Measurements from ENCODE around the gene ADORA1.

ADORA1 gene

GRCh38 chr1:203135636-203136305, 8.2 kb downstream of the ADORA1 start:
- TF ChIP-seq EGR1 (IDR thresholded peaks at IDR 0.05): no peak
- no peak for TF ChIP-seq FOXM1 (IDR thresholded peaks at IDR 0.05; ENCODE audit: borderline replicate concordance, low read depth)
- TF ChIP-seq ZBTB7A (IDR thresholded peaks at IDR 0.05; ENCODE audit: low read depth): no peak
- TF ChIP-seq EP300 (IDR thresholded peaks at IDR 0.05; ENCODE audit: borderline replicate concordance): no peak
- no peak for TF ChIP-seq USF1 (IDR thresholded peaks at IDR 0.05)
- TF ChIP-seq, protein P1, sequence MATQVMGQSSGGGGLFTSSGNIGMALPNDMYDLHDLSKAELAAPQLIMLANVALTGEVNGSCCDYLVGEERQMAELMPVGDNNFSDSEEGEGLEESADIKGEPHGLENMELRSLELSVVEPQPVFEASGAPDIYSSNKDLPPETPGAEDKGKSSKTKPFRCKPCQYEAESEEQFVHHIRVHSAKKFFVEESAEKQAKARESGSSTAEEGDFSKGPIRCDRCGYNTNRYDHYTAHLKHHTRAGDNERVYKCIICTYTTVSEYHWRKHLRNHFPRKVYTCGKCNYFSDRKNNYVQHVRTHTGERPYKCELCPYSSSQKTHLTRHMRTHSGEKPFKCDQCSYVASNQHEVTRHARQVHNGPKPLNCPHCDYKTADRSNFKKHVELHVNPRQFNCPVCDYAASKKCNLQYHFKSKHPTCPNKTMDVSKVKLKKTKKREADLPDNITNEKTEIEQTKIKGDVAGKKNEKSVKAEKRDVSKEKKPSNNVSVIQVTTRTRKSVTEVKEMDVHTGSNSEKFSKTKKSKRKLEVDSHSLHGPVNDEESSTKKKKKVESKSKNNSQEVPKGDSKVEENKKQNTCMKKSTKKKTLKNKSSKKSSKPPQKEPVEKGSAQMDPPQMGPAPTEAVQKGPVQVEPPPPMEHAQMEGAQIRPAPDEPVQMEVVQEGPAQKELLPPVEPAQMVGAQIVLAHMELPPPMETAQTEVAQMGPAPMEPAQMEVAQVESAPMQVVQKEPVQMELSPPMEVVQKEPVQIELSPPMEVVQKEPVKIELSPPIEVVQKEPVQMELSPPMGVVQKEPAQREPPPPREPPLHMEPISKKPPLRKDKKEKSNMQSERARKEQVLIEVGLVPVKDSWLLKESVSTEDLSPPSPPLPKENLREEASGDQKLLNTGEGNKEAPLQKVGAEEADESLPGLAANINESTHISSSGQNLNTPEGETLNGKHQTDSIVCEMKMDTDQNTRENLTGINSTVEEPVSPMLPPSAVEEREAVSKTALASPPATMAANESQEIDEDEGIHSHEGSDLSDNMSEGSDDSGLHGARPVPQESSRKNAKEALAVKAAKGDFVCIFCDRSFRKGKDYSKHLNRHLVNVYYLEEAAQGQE (IDR thresholded peaks at IDR 0.05; ENCODE audit: low read depth): no peak
- no peak for TF ChIP-seq YY1 (IDR thresholded peaks at IDR 0.05; ENCODE audit: low read depth)
- TF ChIP-seq MAX (IDR thresholded peaks at IDR 0.05): no peak
- TF ChIP-seq RAD21 (IDR thresholded peaks at IDR 0.05; ENCODE audit: low read depth): no peak

DNA sequence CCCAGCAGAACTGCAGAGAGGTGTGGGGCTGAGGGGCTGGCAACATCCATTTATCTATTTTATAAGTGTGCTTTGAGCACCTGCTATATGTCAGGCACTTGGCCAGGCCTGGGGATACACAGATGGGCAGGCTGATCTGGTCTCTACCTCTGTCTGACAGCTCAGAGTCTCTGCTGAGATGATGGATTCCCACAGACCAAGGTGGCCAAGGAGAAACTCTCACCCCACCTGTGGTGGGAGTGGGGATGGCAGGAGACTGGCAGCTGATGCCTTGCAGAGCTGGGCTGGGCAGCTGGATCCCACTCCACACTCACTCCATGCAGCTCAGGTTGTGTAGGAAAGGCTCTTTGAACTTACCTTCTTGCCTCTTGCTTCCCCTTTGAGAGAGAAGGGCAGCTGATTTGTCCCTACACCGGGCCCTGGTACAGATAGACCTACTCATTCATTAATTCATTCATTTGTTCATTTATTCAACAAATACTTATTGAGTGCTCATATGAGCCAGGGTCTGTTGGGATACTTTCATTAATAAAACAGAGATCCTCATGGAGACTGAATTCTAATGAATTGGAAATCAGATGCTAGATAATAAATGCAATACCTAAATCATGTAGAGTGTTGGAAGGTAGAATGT, 9.0 kb downstream of the ADORA1 start:
- TF ChIP-seq USF1 (IDR thresholded peaks at IDR 0.05) (no peak), MAX (IDR thresholded peaks at IDR 0.05) (no peak), TCF12 (IDR thresholded peaks at IDR 0.05; ENCODE audit: low read depth) (no peak), RAD21 (IDR thresholded peaks at IDR 0.05; ENCODE audit: low read depth) (no peak), CEBPB (IDR thresholded peaks at IDR 0.05) (no peak), EP300 (IDR thresholded peaks at IDR 0.05; ENCODE audit: borderline replicate concordance) (no peak), EGR1 (IDR thresholded peaks at IDR 0.05) (no peak), NFIC (IDR thresholded peaks at IDR 0.05) (no peak), ZBTB7A (IDR thresholded peaks at IDR 0.05; ENCODE audit: low read depth) (no peak), TAF1 (IDR thresholded peaks at IDR 0.05; ENCODE audit: low read depth) (no peak), TEAD4 (IDR thresholded peaks at IDR 0.05) (no peak), YY1 (IDR thresholded peaks at IDR 0.05; ENCODE audit: low read depth) (no peak), FOXM1 (IDR thresholded peaks at IDR 0.05; ENCODE audit: borderline replicate concordance, low read depth) (no peak)
- TF ChIP-seq, protein P1 (IDR thresholded peaks at IDR 0.05; ENCODE audit: low read depth): no peak

- TF ChIP-seq EP300 (IDR thresholded peaks at IDR 0.05; ENCODE audit: borderline replicate concordance): no peak
- TF ChIP-seq TEAD4 (IDR thresholded peaks at IDR 0.05): no peak
- no peak for TF ChIP-seq MAX (IDR thresholded peaks at IDR 0.05)
- no peak for TF ChIP-seq CEBPB (IDR thresholded peaks at IDR 0.05)
- TF ChIP-seq ZBTB7A (IDR thresholded peaks at IDR 0.05; ENCODE audit: low read depth): no peak
- no peak for TF ChIP-seq USF1 (IDR thresholded peaks at IDR 0.05)
- no peak for TF ChIP-seq FOXM1 (IDR thresholded peaks at IDR 0.05; ENCODE audit: borderline replicate concordance, low read depth)
- TF ChIP-seq TCF12 (IDR thresholded peaks at IDR 0.05; ENCODE audit: low read depth): no peak
- TF ChIP-seq TAF1 (IDR thresholded peaks at IDR 0.05; ENCODE audit: low read depth): no peak
- TF ChIP-seq, protein P1 (IDR thresholded peaks at IDR 0.05; ENCODE audit: low read depth): no peak
- TF ChIP-seq EGR1 (IDR thresholded peaks at IDR 0.05): no peak
Measured at GRCh38 chr1:203137324-203137723, 9.8 kb downstream of the ADORA1 start.

Data from Ishikawa (cell line).